K562 (cell line): ENCODE measurements around the gene TP53BP2. TPM values are rescaled to one million over a fixed set of nuclear protein-coding genes. Genes with fewer than 3 reads are reported as not detected.

Source experiments
- ARID1B ChIP-seq: fragments of 450-650 bp; IDR thresholded peaks from 2 replicates; pipeline ENCODE4 v1.6.1; 2016; ENCODE audit warnings: antibody characterized with exemption, mild to moderate bottlenecking, inconsistent platforms
- CSDE1 ChIP-seq, 2 experiments: fragments of 450-650 bp; IDR thresholded peaks; 2 replicates each; pipeline ENCODE4 v1.6.1; 2016; ENCODE audit warnings: mild to moderate bottlenecking in 1 of 2
- E2F5 ChIP-seq: sonication (generic); formaldehyde crosslinking; IDR thresholded peaks from 2 replicates; pipeline ENCODE4 v1.8.0; 2022; ENCODE audit warnings: mild to moderate bottlenecking, missing genetic modification reagents
- E2F8 ChIP-seq: fragments of 450-650 bp; IDR thresholded peaks from 2 replicates; pipeline ENCODE4 v1.7.1; 2018; ENCODE audit warnings: mild to moderate bottlenecking, low read depth; ENCODE audit not compliant: partially characterized antibody
- EP400 ChIP-seq: fragments of 450-650 bp; IDR thresholded peaks from 2 replicates; pipeline ENCODE4 v1.6.1; 2017; ENCODE audit warnings: antibody characterized with exemption, mild to moderate bottlenecking, moderate library complexity
- GTF2A2 ChIP-seq: IDR thresholded peaks from 2 replicates; pipeline ENCODE4 v1.6.1; 2016; ENCODE audit warnings: mild to moderate bottlenecking, missing genetic modification characterization, missing compliant biosample characterization
- KDM4B ChIP-seq, 2 experiments: fragments of 450-650 bp in 1 of 2; sonication (generic) in 1 of 2; IDR thresholded peaks; 2 replicates each; pipeline ENCODE4 v1.6.1; 2016 to 2017; ENCODE audit warnings: borderline replicate concordance in 2 of 2, antibody characterized with exemption in 1 of 2, low read depth in 1 of 2, mild to moderate bottlenecking in 1 of 2
- NR2C2 ChIP-seq, 2 experiments: fragments of 200-800 bp in 1 of 2; sonication (Bioruptor generic) in 1 of 2; sonication (generic) in 1 of 2; formaldehyde crosslinking in 1 of 2; IDR thresholded peaks; 2 replicates each; pipeline versions ENCODE4 v1.6.1 to v1.8.0; 2016 to 2022; ENCODE audit warnings: mild to moderate bottlenecking in 1 of 2, missing compliant biosample characterization in 1 of 2, missing genetic modification characterization in 1 of 2, missing genetic modification reagents in 1 of 2
- PHB ChIP-seq: fragments of 250-450 bp; sonication (Bioruptor Pico); IDR thresholded peaks from 2 replicates; pipeline ENCODE4 v1.5.0; 2021
- RBM22 ChIP-seq: fragments of 200-400 bp; formaldehyde crosslinking; IDR thresholded peaks from 2 replicates; pipeline ENCODE4 v1.6.1; 2018; ENCODE audit warnings: low read length, low read depth; ENCODE audit not compliant: poor library complexity, severe bottlenecking
- SFPQ ChIP-seq: fragments of 200-400 bp; formaldehyde crosslinking; IDR thresholded peaks from 2 replicates; pipeline ENCODE4 v1.6.1; 2017; ENCODE audit warnings: mild to moderate bottlenecking, low read depth, low read length, moderate library complexity
- SP2 ChIP-seq: IDR thresholded peaks from 2 replicates; pipeline ENCODE4 v1.6.1; 2011; ENCODE audit warnings: mild to moderate bottlenecking, low read depth, low read length, moderate library complexity; ENCODE audit not compliant: poor library complexity, severe bottlenecking; ENCODE audit errors: extremely low read depth
- SUPT5H ChIP-seq: fragments of 450-650 bp; IDR thresholded peaks from 2 replicates; pipeline ENCODE4 v1.6.1; 2016
- TARDBP ChIP-seq: fragments of 450-650 bp; IDR thresholded peaks from 2 replicates; pipeline ENCODE4 v1.6.1; 2016
- THRB ChIP-seq: fragments of 450-650 bp; formaldehyde crosslinking; conservative IDR thresholded peaks from 2 replicates; pipeline ENCODE4 v1.4.0; 2022; ENCODE audit warnings: mild to moderate bottlenecking, missing genetic modification characterization
- ZBTB34 ChIP-seq: fragments of 250-450 bp; sonication (Bioruptor Pico); IDR thresholded peaks from 2 replicates; pipeline ENCODE4 v1.8.0; 2021; ENCODE audit warnings: mild to moderate bottlenecking, moderate library complexity
- ZC3H11A ChIP-seq: IDR thresholded peaks from 2 replicates; pipeline ENCODE4 v1.6.1; 2012; ENCODE audit warnings: low read depth, low read length, improper control_type of control experiment
- ZNF121 ChIP-seq: sonication (generic); formaldehyde crosslinking; conservative IDR thresholded peaks from 2 replicates; pipeline ENCODE4 v1.8.0; 2022; ENCODE audit warnings: missing genetic modification reagents
- ZNF644 ChIP-seq: fragments of 200-800 bp; sonication (Bioruptor generic); IDR thresholded peaks from 2 replicates; pipeline ENCODE4 v1.6.1; 2016; ENCODE audit warnings: low read depth, missing genetic modification characterization, missing compliant biosample characterization
- polyA plus RNA-seq, 8 experiments: library from polyadenylated mRNA; depleted of rRNA in 4 of 8; stranded (reverse) in 5 of 8; unstranded in 3 of 8; fragments of >200 nt; fragmentation: Nextera tagmentation in 2 of 8; fragmentation: Illumina TruSeq in 1 of 8; extraction: Ambion mirVana in 2 of 8; extraction: Trizol in 1 of 8; gene quantifications; 2 replicates each; pipeline versions ENCODE4 v1.2.1 to v1.2.3, GENCODE V29; 2011 to 2014; ENCODE audit warnings: inconsistent platforms in 1 of 8, missing spikeins in 1 of 8
- total RNA-seq, 7 experiments: library from RNA; depleted of rRNA in 6 of 7; stranded (reverse); fragments of >200 nt in 6 of 7; fragmentation: Illumina TruSeq in 2 of 7; extraction: Trizol in 2 of 7; gene quantifications; 2 replicates each; pipeline versions ENCODE4 v1.2.1 to v1.2.3, GENCODE V29; 2011 to 2021; ENCODE audit warnings: low replicate concordance in 1 of 7

TP53BP2 gene
- total and polyA plus RNA-seq, 9 of the 15 experiments (the other 6 are each of a cell fraction or from before 2014, with no cell fraction given), result 17.0 to 69.6 (median 40.1) TPM

- TF ChIP-seq SP2 (no peak), KDM4B (IDR thresholded peaks at IDR 0.05; ENCODE audit: borderline replicate concordance in 2 of 2, low read depth in 1 of 2) (no peak), ZC3H11A (no peak), ZNF644 (tag) (no peak), ZBTB34 (CRISPR knock-in tag) (0 out of 2 replicates have a peak, but pooled peaks have one; percentile 24), SFPQ (no peak), EP400 (0 out of 2 replicates have a peak, but pooled peaks have one; percentile 30), GTF2A2 (tag) (no peak), NR2C2 (CRISPR knock-in tag; IDR thresholded peaks at IDR 0.05) (no peak), NR2C2 (tag; IDR thresholded peaks at IDR 0.05) (peak; percentile 10; the same call in 1 of the 2 replicates), E2F5 (CRISPR knock-in tag) (no peak), THRB (CRISPR knock-in tag) (no peak), CSDE1 (IDR thresholded peaks at IDR 0.05) (no peak), TARDBP (no peak), SUPT5H (no peak), RBM22 (no peak), E2F8 (no peak), PHB (CRISPR knock-in tag) (no peak), ZNF121 (CRISPR knock-in tag) (no peak), ARID1B (no peak; the same call in 1 of the 2 replicates)
Observed at GRCh38 chr1:223819730-223820514, 25.8 kb downstream of the TP53BP2 start (continued).
